Endothelial cell of umbilical vein (primary cell): ENCODE data around the gene JPT2. TPM values are rescaled to one million over a fixed set of nuclear protein-coding genes. Genes with fewer than 3 reads are reported as not detected.

Experiments
- BruUV-seq: library from RNA; stranded (reverse); fragments of 400-500 nt; replicated peaks from 2 replicates; lab custom pipeline; 2021; lab: Mats Ljungman, UMichigan
- CTCF ChIA-PET: fragments of 300-600, 350-600 bp; sonication (Branson Sonifier 250); formaldehyde crosslinking; loops from one replicate; lab custom pipeline; 2021; ENCODE audit warnings: antibody characterized with exemption, inconsistent platforms; lab: Charles Lee
- POLR2A ChIA-PET: fragments of 300-600, 350-600 bp; sonication (Branson Sonifier 250); formaldehyde crosslinking; loops from one replicate; lab custom pipeline; 2021; ENCODE audit warnings: antibody characterized with exemption, inconsistent platforms; lab: Charles Lee
- DNase-seq: peaks from one replicate; pipeline ENCODE4 v3.0.0-alpha.2; 2011; ENCODE audit warnings: low read depth, low spot score
- FAIRE-seq: peaks from 2 replicates; lab custom pipeline; 2011; peaks lifted over from hg19 to GRCh38; lab: Jason Lieb, UNC
- H2AFZ ChIP-seq: 2 replicates; pipeline ENCODE4 v1.6.0; 2012; ENCODE audit warnings: low read depth, low read length, control low read depth, inconsistent platforms
- H3K27ac ChIP-seq: 2 replicates; pipeline ENCODE4 v1.5.1; 2011; ENCODE audit warnings: low read depth, mild to moderate bottlenecking, control low read depth, low read length, moderate library complexity; ENCODE audit not compliant: insufficient read depth
- H3K27me3 ChIP-seq, 2 experiments: 2 replicates each; pipeline versions ENCODE4 v1.6.0 to v1.6.1; 2011; ENCODE audit warnings: low read length in 2 of 2, mixed read lengths in 1 of 2; ENCODE audit not compliant: control insufficient read depth in 2 of 2, insufficient read depth in 2 of 2
- H3K36me3 ChIP-seq, 2 experiments: 2 replicates in 1 of 2; 3 replicates in 1 of 2; pipeline ENCODE4 v1.5.1; 2011; ENCODE audit warnings: low read length in 2 of 2, mild to moderate bottlenecking in 1 of 2, moderate library complexity in 1 of 2; ENCODE audit not compliant: control insufficient read depth in 2 of 2, insufficient read depth in 2 of 2; ENCODE audit errors: extremely low read depth in 1 of 2
- H3K4me1 ChIP-seq: 3 replicates; pipeline ENCODE4 v1.5.1; 2011; ENCODE audit warnings: mild to moderate bottlenecking, low read length; ENCODE audit not compliant: control insufficient read depth, insufficient read depth; ENCODE audit errors: extremely low read depth
- H3K4me2 ChIP-seq: 2 replicates; pipeline ENCODE4 v1.6.1; 2011; ENCODE audit warnings: low read length, control low read depth, mixed read lengths; ENCODE audit not compliant: insufficient read depth
- H3K4me3 ChIP-seq, 3 experiments: fragments of 200-600 bp in 1 of 3; sonication (generic), shearing (Covaris generic) in 1 of 3; replicated peaks in 1 of 3; 2 replicates each; pipeline ENCODE4 v1.5.1; 2011 to 2016; ENCODE audit warnings: control low read depth in 3 of 3, low read length in 3 of 3, mild to moderate bottlenecking in 2 of 3, inconsistent platforms in 1 of 3, low read depth in 1 of 3, moderate library complexity in 1 of 3; ENCODE audit not compliant: insufficient read depth in 1 of 3
- H3K79me2 ChIP-seq: 2 replicates; pipeline ENCODE4 v1.6.0; 2012; ENCODE audit warnings: low read length, inconsistent platforms; ENCODE audit not compliant: control insufficient read depth, insufficient read depth
- H3K9ac ChIP-seq: replicated peaks from 2 replicates; pipeline ENCODE3; 2011; ENCODE audit warnings: low read length, control low read depth; ENCODE audit not compliant: insufficient read depth; ENCODE audit errors: extremely low read depth
- H3K9me1 ChIP-seq: replicated peaks from 3 replicates; pipeline ENCODE4 v1.6.0; 2011; ENCODE audit warnings: mild to moderate bottlenecking, low read length; ENCODE audit not compliant: control insufficient read depth, insufficient read depth; ENCODE audit errors: extremely low read depth
- H3K9me3 ChIP-seq: replicated peaks from 2 replicates; pipeline ENCODE4 v1.5.1; 2012; ENCODE audit warnings: low read length, inconsistent platforms; ENCODE audit not compliant: control insufficient read depth, insufficient read depth
- H4K20me1 ChIP-seq: replicated peaks from 2 replicates; pipeline ENCODE3; 2011; ENCODE audit warnings: mild to moderate bottlenecking, low read length; ENCODE audit not compliant: control insufficient read depth, insufficient read depth; ENCODE audit errors: extremely low read depth
- EZH2 ChIP-seq: IDR thresholded peaks from 2 replicates; pipeline ENCODE4 v1.6.1; 2012; ENCODE audit warnings: borderline replicate concordance, low read depth, mild to moderate bottlenecking, moderate library complexity, low read length, inconsistent platforms; ENCODE audit not compliant: severe bottlenecking
- FOS ChIP-seq: IDR thresholded peaks from 2 replicates; pipeline ENCODE4 v1.6.1; 2011; ENCODE audit warnings: mild to moderate bottlenecking, low read length, moderate library complexity, borderline replicate concordance; ENCODE audit not compliant: insufficient read depth
- GATA2 ChIP-seq: IDR thresholded peaks from 2 replicates; pipeline ENCODE4 v1.7.0; 2011; ENCODE audit warnings: low read depth, mild to moderate bottlenecking, moderate library complexity, mixed read lengths, low read length; ENCODE audit not compliant: insufficient read length, insufficient read depth
- JUN ChIP-seq: IDR thresholded peaks from 2 replicates; pipeline ENCODE4 v1.6.1; 2011; ENCODE audit warnings: borderline replicate concordance, low read depth; ENCODE audit not compliant: insufficient read length, insufficient read depth
- MYC ChIP-seq: IDR thresholded peaks from one replicate; pipeline ENCODE4 v1.6.1; 2011; ENCODE audit warnings: mild to moderate bottlenecking, low read depth, low read length
- POLR2A ChIP-seq: IDR thresholded peaks from 2 replicates; pipeline ENCODE4 v1.6.1; 2012; ENCODE audit warnings: low read depth, mild to moderate bottlenecking, control low read depth, low read length
- POLR2AphosphoS5 ChIP-seq: IDR thresholded peaks from 2 replicates; pipeline ENCODE4 v1.6.1; 2012; ENCODE audit warnings: low read depth, mild to moderate bottlenecking, control low read depth, low read length, moderate library complexity; ENCODE audit not compliant: insufficient read depth
- dilution Hi-C: fragments of 300-500 bp; cut with MboI; formaldehyde crosslinking; loops from one replicate; pipeline ENCODE4 v1.15.0; 2019; ENCODE audit warnings: low sequenced_read_pairs; ENCODE audit not compliant: extremely low pct_ligation_motif_present
- intact Hi-C: fragments of 100-400 bp; cut with micrococcal nuclease; formaldehyde crosslinking; loops from one replicate; pipeline ENCODE4 v1.10.0; 2022
- polyA plus RNA-seq, 4 experiments: library from polyadenylated mRNA; depleted of rRNA in 3 of 4; stranded (reverse) in 3 of 4; unstranded in 1 of 4; fragments of >200 nt; gene quantifications; 2 replicates each; pipeline versions ENCODE4 v1.2.1 to v1.2.3, GENCODE V29; 2011 to 2012; ENCODE audit warnings: missing spikeins in 1 of 4
- total RNA-seq: library from RNA; stranded (reverse); gene quantifications from 2 replicates; pipeline ENCODE4 v1.2.3, GENCODE V29; 2021
- TF ChIP-seq, protein P1 (sequence below), 2 donors: IDR thresholded peaks; 1 replicate in 1 of 2; 2 replicates in 1 of 2; pipeline ENCODE4 v1.5.1; 2011; ENCODE audit warnings: low read length in 2 of 2, mild to moderate bottlenecking in 2 of 2, moderate library complexity in 2 of 2, control low read depth in 1 of 2, inconsistent platforms in 1 of 2, low read depth in 1 of 2; ENCODE audit not compliant: insufficient read depth in 1 of 2; ENCODE audit errors: extremely low read depth in 1 of 2
- TF ChIP-seq, protein P2 (sequence below): IDR thresholded peaks from 2 replicates; pipeline ENCODE4 v1.6.1; 2011; ENCODE audit not compliant: insufficient read depth, insufficient read length

Gene JPT2
- total and polyA plus RNA-seq, 2 donors (not counting 3 experiments of a cell fraction or from before 2014, with no cell fraction given): 35.8 to 93.3 TPM

DNA sequence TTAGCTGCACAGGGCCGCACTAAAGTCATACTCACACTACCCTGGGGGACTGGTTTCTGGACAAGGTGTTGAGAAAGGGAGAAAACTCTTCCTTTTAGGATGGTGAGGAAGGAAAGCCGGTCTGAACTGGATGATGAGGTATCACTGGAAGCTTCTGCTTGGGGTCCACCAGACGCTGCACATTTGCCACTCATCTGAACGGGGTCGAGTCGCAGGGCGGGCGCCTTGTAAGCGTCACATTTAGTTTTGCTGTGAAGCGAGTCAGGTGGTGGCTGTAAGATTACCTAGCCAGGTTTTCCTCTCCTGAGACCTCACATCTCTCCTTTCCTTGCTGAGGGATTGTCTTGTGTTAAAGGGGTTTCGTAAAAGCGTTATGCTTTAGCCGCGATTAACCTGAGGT, 2.3 kb downstream of the JPT2 start:
- Histone ChIP-seq H3K4me1 (peaks cover 5% of the 10 kb centered on the region), H3K36me3 (peaks cover 2 to 8% of the 10 kb centered on the region in 2 experiments), H3K27ac (no peak overlapping the region), H3K79me2 (peaks cover 57% of the 10 kb centered on the region), H3K27me3 (no peaks in the 10 kb centered on the region), H3K9me3 (no peaks in the 10 kb centered on the region), H4K20me1 (no peaks in the 10 kb centered on the region), H3K9me1 (no peaks in the 10 kb centered on the region), H3K4me3 (no peak overlapping the region), H3K9ac (no peak overlapping the region), H3K4me2 (no peak overlapping the region), H2AFZ (no peak overlapping the region)
- TF ChIP-seq POLR2AphosphoS5 (no peak), EZH2 (no peak), GATA2 (no peak), POLR2A (no peak), FOS (no peak), MYC (no peak), JUN (no peak)
- TF ChIP-seq, protein P1, sequence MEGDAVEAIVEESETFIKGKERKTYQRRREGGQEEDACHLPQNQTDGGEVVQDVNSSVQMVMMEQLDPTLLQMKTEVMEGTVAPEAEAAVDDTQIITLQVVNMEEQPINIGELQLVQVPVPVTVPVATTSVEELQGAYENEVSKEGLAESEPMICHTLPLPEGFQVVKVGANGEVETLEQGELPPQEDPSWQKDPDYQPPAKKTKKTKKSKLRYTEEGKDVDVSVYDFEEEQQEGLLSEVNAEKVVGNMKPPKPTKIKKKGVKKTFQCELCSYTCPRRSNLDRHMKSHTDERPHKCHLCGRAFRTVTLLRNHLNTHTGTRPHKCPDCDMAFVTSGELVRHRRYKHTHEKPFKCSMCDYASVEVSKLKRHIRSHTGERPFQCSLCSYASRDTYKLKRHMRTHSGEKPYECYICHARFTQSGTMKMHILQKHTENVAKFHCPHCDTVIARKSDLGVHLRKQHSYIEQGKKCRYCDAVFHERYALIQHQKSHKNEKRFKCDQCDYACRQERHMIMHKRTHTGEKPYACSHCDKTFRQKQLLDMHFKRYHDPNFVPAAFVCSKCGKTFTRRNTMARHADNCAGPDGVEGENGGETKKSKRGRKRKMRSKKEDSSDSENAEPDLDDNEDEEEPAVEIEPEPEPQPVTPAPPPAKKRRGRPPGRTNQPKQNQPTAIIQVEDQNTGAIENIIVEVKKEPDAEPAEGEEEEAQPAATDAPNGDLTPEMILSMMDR (IDR thresholded peaks at IDR 0.05; ENCODE audit: extremely low read depth in 1 of 2, insufficient read depth in 1 of 2, low read depth in 1 of 2, low read length in 2 of 2): no peak
- TF ChIP-seq, protein P2, sequence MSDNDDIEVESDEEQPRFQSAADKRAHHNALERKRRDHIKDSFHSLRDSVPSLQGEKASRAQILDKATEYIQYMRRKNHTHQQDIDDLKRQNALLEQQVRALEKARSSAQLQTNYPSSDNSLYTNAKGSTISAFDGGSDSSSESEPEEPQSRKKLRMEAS: no peak
- DNase-seq: no peak
- dilution Hi-C loops: no loop called here
- FAIRE-seq: no peak
- intact Hi-C loops: no loop called here
- BruUV-seq: no TSS peak
- CTCF ChIA-PET: interaction anchor here (1.2 kb wide), 1 partner anchor 25 kb away, joined by 3 read pairs; no protein-coding TSS in a partner anchor
- POLR2A ChIA-PET: no interaction called here
